HepG2 (cell line): ENCODE results near the gene DAB1. TPM values are rescaled to one million over a fixed set of nuclear protein-coding genes. Genes with fewer than 3 reads are reported as not detected.

Source experiments
- ATAC-seq: fragments of 200-7000 bp; cut with Tn5 transposase; 3 replicates; pipeline ENCODE4 v1.9.1; 2020; ENCODE audit warnings: mild to moderate bottlenecking, moderate library complexity
- BruUV-seq: library from RNA; stranded (reverse); fragments of 400-500 nt; replicated peaks from 2 replicates; lab custom pipeline; 2021; lab: Mats Ljungman, UMichigan
- CTCF ChIA-PET: fragments of 300-600 bp; formaldehyde crosslinking; extraction: SDS; loops from one replicate; lab custom pipeline; 2021; ENCODE audit warnings: low total read pairs, inconsistent platforms, low intra/inter-chr PET ratio; lab: Yijun Ruan, JAX
- POLR2A ChIA-PET: fragments of 350-600 bp; sonication (Branson Sonifier 250); formaldehyde crosslinking; loops from one replicate; lab custom pipeline; 2020; ENCODE audit warnings: antibody characterized with exemption, inconsistent platforms; lab: Yijun Ruan, JAX
- DNase-seq: peaks from one replicate; pipeline ENCODE4 v3.0.0-alpha.2; 2015; ENCODE audit warnings: low spot score
- FAIRE-seq: peaks from 3 replicates; lab custom pipeline; 2011; peaks lifted over from hg19 to GRCh38; lab: Jason Lieb, UNC
- H2AFZ ChIP-seq: one replicate; pipeline ENCODE4 v1.6.1; 2011; ENCODE audit warnings: low read length, inconsistent platforms
- H3K27ac ChIP-seq: fragments of 300-600 bp; 3 replicates; pipeline ENCODE4 v1.8.0; 2011; ENCODE audit warnings: mixed run types, mild to moderate bottlenecking, mixed read lengths, low read length, inconsistent platforms; ENCODE audit not compliant: insufficient read depth; ENCODE audit errors: extremely low read length
- H3K27me3 ChIP-seq, 2 experiments: fragments of 200-600 bp in 1 of 2; 2 replicates in 1 of 2; 3 replicates in 1 of 2; pipeline versions ENCODE4 v1.6.0 to v1.8.0; 2011; ENCODE audit warnings: low read length in 2 of 2, mild to moderate bottlenecking in 2 of 2, moderate library complexity in 2 of 2, inconsistent platforms in 1 of 2; ENCODE audit not compliant: insufficient read depth in 2 of 2, control insufficient read depth in 1 of 2
- H3K36me3 ChIP-seq, 2 experiments: fragments of 200-600 bp in 1 of 2; replicated peaks in 1 of 2; 2 replicates in 1 of 2; 3 replicates in 1 of 2; pipeline versions ENCODE4 v1.5.1 to v1.8.0; 2011; ENCODE audit warnings: low read length in 2 of 2, inconsistent platforms in 1 of 2; ENCODE audit not compliant: insufficient read depth in 2 of 2, control insufficient read depth in 1 of 2
- H3K4me1 ChIP-seq: 2 replicates; pipeline ENCODE4 v1.5.1; 2012; ENCODE audit warnings: low read length, inconsistent platforms; ENCODE audit not compliant: insufficient read depth
- H3K4me2 ChIP-seq: 2 replicates; pipeline ENCODE4 v1.6.0; 2011; ENCODE audit warnings: low read depth, low read length, inconsistent platforms
- H3K4me3 ChIP-seq, 3 experiments: fragments of 200-600 bp in 1 of 3; sonication (generic), shearing (Covaris generic) in 1 of 3; replicated peaks in 1 of 3; 2 replicates each; pipeline ENCODE4 v1.5.1; 2011 to 2016; ENCODE audit warnings: low read length in 3 of 3, inconsistent platforms in 2 of 3, low read depth in 2 of 3, mild to moderate bottlenecking in 2 of 3, control low read depth in 1 of 3, mixed read lengths in 1 of 3; ENCODE audit not compliant: insufficient read depth in 1 of 3
- H3K79me2 ChIP-seq: one replicate; pipeline ENCODE4 v1.6.1; 2011; ENCODE audit warnings: low read length, inconsistent platforms; ENCODE audit not compliant: insufficient read depth
- H3K9ac ChIP-seq: 2 replicates; pipeline ENCODE4 v1.6.0; 2011; ENCODE audit warnings: mild to moderate bottlenecking, low read depth, low read length, inconsistent platforms; ENCODE audit not compliant: insufficient read depth
- H3K9me3 ChIP-seq: 2 replicates; pipeline ENCODE4 v1.5.1; 2012; ENCODE audit warnings: mild to moderate bottlenecking, low read length
- H4K20me1 ChIP-seq: 2 replicates; pipeline ENCODE4 v1.6.0; 2011; ENCODE audit warnings: inconsistent platforms, mild to moderate bottlenecking, low read length, moderate library complexity; ENCODE audit not compliant: insufficient read depth
- AGO1 ChIP-seq: fragments of 200-400 bp; formaldehyde crosslinking; IDR thresholded peaks from 2 replicates; pipeline ENCODE4 v1.6.1; 2017; ENCODE audit warnings: mild to moderate bottlenecking, low read depth, low read length, moderate library complexity; ENCODE audit not compliant: poor library complexity, severe bottlenecking
- HINFP ChIP-seq: sonication (generic); formaldehyde crosslinking; IDR thresholded peaks from 2 replicates; pipeline ENCODE4 v1.4.0; 2020; ENCODE audit warnings: low read depth, mild to moderate bottlenecking, missing genetic modification reagents
- TRIM24 ChIP-seq: sonication (generic); formaldehyde crosslinking; IDR thresholded peaks from 2 replicates; pipeline ENCODE4 v1.8.0; 2022; ENCODE audit warnings: mild to moderate bottlenecking, missing genetic modification reagents
- ZFX ChIP-seq: sonication (generic); formaldehyde crosslinking; IDR thresholded peaks from 2 replicates; pipeline ENCODE4 v1.4.0; 2020; ENCODE audit warnings: mild to moderate bottlenecking, low read depth, missing genetic modification reagents, moderate library complexity
- ZNF296 ChIP-seq: sonication (generic); formaldehyde crosslinking; conservative IDR thresholded peaks from 2 replicates; pipeline ENCODE4 v1.5.0; 2020; ENCODE audit warnings: mild to moderate bottlenecking, missing genetic modification reagents
- ZNF883 ChIP-seq: sonication (generic); formaldehyde crosslinking; IDR thresholded peaks from 2 replicates; pipeline ENCODE4 v1.5.1; 2020; ENCODE audit warnings: mild to moderate bottlenecking, missing genetic modification reagents; ENCODE audit errors: not compliant biosample characterization
- WGBS: methylation state at CpG from one replicate; pipeline ENCODE4 v1.1.6; 2017; ENCODE audit warnings: low lambda C conversion rate; 5-methylcytosine and 5-hydroxymethylcytosine counted together
- in situ Hi-C: cut with HindIII; loops from 2 replicates; pipeline ENCODE4 v1.10.0; 2017; ENCODE audit warnings: low pct_unique_long_range_greater_than_20kb; ENCODE audit not compliant: extremely low pct_ligation_motif_present
- intact Hi-C: fragments of 100-400 bp; cut with micrococcal nuclease; formaldehyde crosslinking; loops from one replicate; pipeline ENCODE4 v1.10.0; 2022; ENCODE audit not compliant: unreplicated experiment
- polyA plus RNA-seq, 8 experiments: library from polyadenylated mRNA; depleted of rRNA in 3 of 8; stranded (reverse) in 7 of 8; unstranded in 1 of 8; fragments of >200 nt; fragmentation: Illumina TruSeq in 4 of 8; extraction: Trizol in 4 of 8; gene quantifications; 2 replicates each; pipeline versions ENCODE4 v1.2.1 to v1.2.3, GENCODE V29; 2011 to 2016; ENCODE audit warnings: low read depth in 4 of 8, missing spikeins in 1 of 8, mixed read lengths in 1 of 8; ENCODE audit not compliant: insufficient read depth in 1 of 8
- total RNA-seq, 5 experiments: library from RNA; depleted of rRNA; stranded (reverse); fragments of >200 nt; fragmentation: Illumina TruSeq; extraction: Trizol; gene quantifications; 2 replicates each; pipeline ENCODE4 v1.2.3, GENCODE V29; 2016; ENCODE audit warnings: low read depth in 1 of 5
- TF ChIP-seq, protein P1 (sequence below): sonication (generic); formaldehyde crosslinking; IDR thresholded peaks from 2 replicates; pipeline ENCODE4 v1.5.1; 2020; ENCODE audit warnings: missing genetic modification reagents, mild to moderate bottlenecking, borderline replicate concordance
- TF ChIP-seq, protein P2 (sequence below): sonication (generic); formaldehyde crosslinking; IDR thresholded peaks from 2 replicates; pipeline ENCODE4 v1.4.0; 2020; ENCODE audit warnings: missing genetic modification reagents

DAB1 gene
- total and polyA plus RNA-seq, 2 of the 13 experiments (the other 11 are each of a cell fraction or from before 2014, with no cell fraction given) = 0.04 to 0.13 TPM

DNA sequence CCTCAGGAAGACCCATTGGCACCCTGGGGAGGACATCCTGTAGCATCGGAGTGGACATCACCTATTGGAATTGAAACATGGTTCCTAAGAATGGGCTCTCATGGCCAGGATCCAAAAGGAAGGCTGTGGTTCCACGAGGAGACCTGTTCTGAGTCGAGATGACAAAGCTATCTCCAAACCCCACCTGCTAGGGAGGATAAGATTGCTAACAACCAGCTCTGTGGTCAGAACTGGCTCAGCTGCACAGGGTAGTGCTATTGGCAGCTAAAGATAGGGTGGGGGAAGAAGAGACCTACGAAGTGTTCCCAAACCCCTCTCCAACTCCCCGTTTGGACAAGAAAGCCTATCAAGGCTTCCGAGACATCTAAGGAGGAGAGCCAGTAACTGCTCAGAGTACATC lies 440.4 kb downstream of the DAB1 start:
- Histone ChIP-seq H3K4me3 (no peak overlapping the region), H3K27me3 (no peaks in the 10 kb centered on the region), H3K4me1 (peaks cover 26% of the 10 kb centered on the region), H2AFZ (no peak overlapping the region), H3K9ac (no peak overlapping the region), H3K4me2 (no peak overlapping the region), H3K36me3 (no peaks in the 10 kb centered on the region), H3K79me2 (no peaks in the 10 kb centered on the region), H3K27ac (no peak overlapping the region), H3K9me3 (no peaks in the 10 kb centered on the region), H4K20me1 (no peaks in the 10 kb centered on the region)
- ChIA-PET POLR2A (no interaction called here), CTCF (no interaction called here)
- WGBS = 84% methylated on average over 6 of the region's 6 CpGs
- BruUV-seq = no TSS peak
- FAIRE-seq (no peak), ATAC-seq (no peak), DNase-seq (no peak)
- TF ChIP-seq AGO1 (no peak), TRIM24 (CRISPR knock-in tag) (no peak), ZNF883 (CRISPR knock-in tag) (no peak), ZFX (CRISPR knock-in tag) (no peak), HINFP (CRISPR knock-in tag) (no peak), ZNF296 (CRISPR knock-in tag) (no peak)
- TF ChIP-seq, protein P1, sequence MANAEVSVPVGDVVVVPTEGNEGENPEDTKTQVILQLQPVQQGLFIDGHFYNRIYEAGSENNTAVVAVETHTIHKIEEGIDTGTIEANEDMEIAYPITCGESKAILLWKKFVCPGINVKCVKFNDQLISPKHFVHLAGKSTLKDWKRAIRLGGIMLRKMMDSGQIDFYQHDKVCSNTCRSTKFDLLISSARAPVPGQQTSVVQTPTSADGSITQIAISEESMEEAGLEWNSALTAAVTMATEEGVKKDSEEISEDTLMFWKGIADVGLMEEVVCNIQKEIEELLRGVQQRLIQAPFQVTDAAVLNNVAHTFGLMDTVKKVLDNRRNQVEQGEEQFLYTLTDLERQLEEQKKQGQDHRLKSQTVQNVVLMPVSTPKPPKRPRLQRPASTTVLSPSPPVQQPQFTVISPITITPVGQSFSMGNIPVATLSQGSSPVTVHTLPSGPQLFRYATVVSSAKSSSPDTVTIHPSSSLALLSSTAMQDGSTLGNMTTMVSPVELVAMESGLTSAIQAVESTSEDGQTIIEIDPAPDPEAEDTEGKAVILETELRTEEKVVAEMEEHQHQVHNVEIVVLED = no peak
- TF ChIP-seq, protein P2, sequence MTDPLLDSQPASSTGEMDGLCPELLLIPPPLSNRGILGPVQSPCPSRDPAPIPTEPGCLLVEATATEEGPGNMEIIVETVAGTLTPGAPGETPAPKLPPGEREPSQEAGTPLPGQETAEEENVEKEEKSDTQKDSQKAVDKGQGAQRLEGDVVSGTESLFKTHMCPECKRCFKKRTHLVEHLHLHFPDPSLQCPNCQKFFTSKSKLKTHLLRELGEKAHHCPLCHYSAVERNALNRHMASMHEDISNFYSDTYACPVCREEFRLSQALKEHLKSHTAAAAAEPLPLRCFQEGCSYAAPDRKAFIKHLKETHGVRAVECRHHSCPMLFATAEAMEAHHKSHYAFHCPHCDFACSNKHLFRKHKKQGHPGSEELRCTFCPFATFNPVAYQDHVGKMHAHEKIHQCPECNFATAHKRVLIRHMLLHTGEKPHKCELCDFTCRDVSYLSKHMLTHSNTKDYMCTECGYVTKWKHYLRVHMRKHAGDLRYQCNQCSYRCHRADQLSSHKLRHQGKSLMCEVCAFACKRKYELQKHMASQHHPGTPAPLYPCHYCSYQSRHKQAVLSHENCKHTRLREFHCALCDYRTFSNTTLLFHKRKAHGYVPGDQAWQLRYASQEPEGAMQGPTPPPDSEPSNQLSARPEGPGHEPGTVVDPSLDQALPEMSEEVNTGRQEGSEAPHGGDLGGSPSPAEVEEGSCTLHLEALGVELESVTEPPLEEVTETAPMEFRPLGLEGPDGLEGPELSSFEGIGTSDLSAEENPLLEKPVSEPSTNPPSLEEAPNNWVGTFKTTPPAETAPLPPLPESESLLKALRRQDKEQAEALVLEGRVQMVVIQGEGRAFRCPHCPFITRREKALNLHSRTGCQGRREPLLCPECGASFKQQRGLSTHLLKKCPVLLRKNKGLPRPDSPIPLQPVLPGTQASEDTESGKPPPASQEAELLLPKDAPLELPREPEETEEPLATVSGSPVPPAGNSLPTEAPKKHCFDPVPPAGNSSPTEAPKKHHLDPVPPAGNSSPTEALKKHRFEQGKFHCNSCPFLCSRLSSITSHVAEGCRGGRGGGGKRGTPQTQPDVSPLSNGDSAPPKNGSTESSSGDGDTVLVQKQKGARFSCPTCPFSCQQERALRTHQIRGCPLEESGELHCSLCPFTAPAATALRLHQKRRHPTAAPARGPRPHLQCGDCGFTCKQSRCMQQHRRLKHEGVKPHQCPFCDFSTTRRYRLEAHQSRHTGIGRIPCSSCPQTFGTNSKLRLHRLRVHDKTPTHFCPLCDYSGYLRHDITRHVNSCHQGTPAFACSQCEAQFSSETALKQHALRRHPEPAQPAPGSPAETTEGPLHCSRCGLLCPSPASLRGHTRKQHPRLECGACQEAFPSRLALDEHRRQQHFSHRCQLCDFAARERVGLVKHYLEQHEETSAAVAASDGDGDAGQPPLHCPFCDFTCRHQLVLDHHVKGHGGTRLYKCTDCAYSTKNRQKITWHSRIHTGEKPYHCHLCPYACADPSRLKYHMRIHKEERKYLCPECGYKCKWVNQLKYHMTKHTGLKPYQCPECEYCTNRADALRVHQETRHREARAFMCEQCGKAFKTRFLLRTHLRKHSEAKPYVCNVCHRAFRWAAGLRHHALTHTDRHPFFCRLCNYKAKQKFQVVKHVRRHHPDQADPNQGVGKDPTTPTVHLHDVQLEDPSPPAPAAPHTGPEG (CRISPR knock-in tag) = no peak
- in situ Hi-C loops = no loop called here
- intact Hi-C loops = loop anchor here (10.0 kb wide), 1 partner anchor 301 kb away; no protein-coding TSS in a partner anchor
